Erythroblast (primary cell): ENCODE data around the gene WNT5A.

Experiments used
- DNase-seq, 2 experiments: peaks; one replicate each; lab custom pipeline; 2025; lab: John Stamatoyannopoulos, UW
- GATA1 ChIP-seq: IDR thresholded peaks from 2 replicates; pipeline ENCODE4 v1.6.1; 2011; ENCODE audit warnings: low read depth, mild to moderate bottlenecking, control low read depth, low read length, moderate library complexity
- POLR2A ChIP-seq: IDR thresholded peaks from 2 replicates; pipeline ENCODE4 v1.6.1; 2011; ENCODE audit warnings: mild to moderate bottlenecking, low read length

The WNT5A gene

DNA sequence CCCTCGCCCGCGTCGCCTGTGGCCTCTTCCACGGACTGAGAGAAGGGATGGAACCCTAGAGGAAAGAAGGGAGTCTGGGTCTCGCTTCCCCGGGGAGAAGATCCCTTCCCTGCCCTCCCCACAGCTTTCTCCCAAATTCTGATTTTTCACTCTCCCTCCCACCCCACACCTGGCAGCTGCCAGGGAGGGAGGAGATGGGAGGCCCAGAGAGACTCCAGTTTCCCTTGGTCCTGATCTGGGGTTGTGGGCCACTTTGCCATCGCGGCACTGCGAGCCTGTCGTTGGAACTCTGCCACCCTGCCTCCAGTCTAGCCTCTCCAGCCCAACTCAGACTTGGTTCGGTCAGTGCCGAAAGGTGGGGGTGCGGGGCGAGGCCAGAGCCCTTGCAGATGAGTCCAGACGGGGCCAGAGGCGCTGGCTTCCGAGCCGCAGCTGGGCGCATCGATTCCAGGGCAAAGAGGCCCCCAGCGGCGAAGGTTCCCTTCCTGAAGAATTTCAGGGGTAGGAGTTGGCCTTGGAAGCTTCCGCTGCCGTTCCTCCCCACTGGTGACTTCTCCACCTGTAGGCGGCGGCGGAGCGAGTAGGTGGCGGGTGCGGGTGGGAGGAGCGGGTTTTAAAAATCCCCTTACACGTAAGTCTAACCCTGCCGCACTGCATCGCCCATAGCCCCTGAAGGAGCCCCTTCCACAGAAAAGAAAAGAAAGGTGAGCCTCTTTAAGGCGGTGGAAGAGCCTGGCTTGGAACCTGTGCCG, 5.2 kb downstream of the WNT5A start:
- no peak for DNase-seq
- TF ChIP-seq POLR2A = no peak
- TF ChIP-seq GATA1 = no peak

DNA sequence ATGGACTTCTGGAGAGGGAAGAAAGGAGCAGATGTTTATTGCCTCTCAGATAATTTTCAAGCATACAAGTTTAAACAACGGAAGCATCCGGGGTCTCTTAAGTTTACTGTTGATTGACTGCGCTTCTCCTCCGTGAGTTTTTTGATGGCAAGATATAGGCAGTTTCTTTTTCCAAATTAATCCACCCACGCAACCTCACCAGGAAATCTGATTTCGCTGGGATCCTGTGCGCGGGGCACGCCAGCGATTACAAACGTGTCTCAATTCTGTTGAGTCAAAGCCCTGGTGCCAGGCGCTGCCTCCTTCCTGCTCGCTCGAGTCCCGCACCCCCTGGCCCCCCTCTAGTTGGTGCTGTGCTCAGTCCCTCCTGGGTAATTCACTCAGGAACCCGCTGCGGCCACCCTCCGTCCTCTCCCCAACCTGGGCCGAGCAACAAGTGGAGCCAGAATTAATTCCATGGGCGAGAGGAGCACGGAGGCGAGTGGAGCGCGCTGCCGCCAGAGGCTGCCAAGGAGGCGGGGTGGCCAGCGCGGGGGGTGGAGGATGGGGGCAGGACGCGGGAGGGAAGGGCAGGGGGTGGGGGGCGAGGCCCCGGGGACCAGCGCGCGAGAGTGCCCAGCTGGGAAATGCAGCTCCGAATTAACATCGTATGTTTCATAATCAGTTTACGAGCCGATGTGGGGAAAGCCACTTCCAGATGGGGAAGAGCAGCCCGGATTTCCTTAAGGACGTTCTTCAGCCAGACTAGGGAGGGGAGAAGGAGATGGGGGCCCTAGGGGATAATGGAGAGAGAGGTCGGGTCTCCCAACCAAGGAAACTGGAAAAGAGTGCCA, 6.0 kb downstream of the WNT5A start:
- no peak for DNase-seq

DNA sequence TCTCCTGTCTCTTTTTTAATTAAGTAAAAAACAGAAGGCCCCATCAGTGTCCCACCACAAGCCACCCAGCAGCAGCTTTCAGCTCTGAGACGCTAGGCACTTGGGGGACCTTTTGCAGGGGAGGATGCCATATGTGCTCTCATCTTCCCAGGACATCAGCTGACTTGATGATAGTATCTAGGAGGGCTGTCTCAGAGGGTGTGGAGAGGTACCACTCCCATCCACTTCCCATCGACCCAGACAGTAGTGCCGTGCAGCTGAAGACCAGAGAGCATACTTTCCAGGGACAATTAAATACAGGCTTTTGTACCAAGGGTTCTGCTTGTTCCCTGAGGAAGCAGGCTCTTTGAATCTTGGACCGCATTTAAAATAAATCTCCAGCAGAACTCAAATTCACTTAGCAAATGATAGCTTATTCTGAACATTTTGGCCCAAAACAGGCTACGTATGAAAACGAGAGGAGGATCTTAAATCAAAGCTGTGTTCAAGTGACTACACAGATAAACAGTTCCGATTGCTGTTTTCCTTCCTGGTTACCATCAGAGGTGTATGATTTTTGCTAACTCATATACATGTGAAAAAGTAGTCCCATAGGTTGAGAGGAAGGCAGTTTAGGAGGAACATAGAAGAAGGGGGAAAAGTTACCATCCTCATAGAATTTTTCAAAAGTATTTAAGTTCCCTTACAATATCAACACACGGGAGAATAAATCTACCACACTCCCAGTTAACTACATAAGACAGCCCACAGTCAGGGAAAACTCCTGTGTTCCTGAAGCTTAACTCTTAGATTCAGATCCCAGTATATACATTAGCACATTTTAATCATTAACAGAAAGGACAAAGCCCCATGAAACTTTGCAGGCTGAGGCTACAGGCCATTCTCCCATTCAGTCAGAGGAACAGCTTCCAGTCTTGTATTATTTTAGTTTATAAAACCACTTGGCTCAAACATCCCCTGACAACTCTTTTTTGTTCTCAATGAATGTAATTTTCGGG, 9.5 kb downstream of the WNT5A start:
- DNase-seq = no peak
- TF ChIP-seq POLR2A (no peak), GATA1 (no peak)

More for the DNA sequence above, 6.0 kb downstream of the WNT5A start:
- TF ChIP-seq GATA1 (no peak), POLR2A (no peak)

DNA sequence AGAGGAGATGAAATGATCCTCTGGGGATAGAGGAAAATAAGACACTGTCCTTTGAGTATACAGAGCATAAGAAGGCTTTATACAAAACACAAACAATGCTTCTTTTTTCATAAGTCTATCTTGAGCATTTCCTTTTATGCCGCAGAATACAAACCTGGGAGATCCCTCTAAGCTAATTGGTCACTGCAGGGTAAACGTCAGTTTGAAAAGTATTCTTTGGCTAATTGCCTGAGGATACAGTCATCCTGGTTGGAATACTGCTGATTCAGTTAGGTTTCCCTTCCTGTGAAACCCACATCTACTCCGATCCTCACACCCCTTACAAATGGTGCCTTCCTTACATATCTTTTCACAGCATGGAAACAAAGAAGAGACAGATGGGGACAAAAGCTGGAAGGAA, 10.6 kb downstream of the WNT5A start:
- no peak for TF ChIP-seq GATA1
- TF ChIP-seq POLR2A = no peak

DNA sequence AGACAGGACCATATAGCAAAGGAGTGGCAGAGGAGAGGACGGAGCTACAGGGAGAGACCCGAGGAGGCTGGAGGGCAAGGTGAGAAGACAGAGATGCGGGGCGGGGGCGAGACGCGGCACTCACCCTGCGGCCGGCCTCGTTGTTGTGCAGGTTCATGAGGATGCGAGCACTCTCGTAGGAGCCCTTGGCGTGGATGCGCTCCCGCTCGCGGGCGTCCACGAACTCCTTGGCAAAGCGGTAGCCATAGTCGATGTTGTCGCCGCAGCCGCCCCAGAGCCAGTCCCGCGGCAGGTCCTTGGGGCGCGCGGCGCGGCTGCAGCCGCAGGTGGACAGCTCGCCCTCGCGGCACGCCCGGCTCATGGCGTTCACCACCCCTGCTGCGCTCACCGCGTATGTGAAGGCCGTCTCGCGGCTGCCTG, 12.9 kb downstream of the WNT5A start:
- DNase-seq = no peak
- no peak for TF ChIP-seq POLR2A
- no peak for TF ChIP-seq GATA1

More for the DNA sequence above, 10.6 kb downstream of the WNT5A start:
- DNase-seq = no peak

DNA sequence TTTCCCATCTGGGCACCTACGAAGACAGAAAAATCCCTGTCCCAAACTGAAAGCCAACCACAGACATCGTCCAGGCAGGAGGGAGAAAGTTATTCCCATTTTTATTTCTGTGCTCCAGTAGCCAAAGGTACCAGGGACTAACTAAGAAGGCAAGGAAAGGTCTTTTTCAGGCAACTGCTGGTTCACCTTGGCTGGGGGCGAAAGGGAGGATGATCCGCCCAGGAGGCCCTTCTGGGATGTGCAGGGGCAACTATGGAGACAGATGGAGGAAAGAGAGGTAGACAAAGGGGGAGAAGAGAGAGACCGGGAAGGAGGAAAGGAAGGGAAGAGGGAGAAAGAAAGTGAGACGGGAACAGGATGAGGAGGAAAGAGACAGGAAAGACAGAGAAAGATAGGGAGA, 13.3 kb downstream of the WNT5A start:
- no peak for DNase-seq
- TF ChIP-seq POLR2A (no peak), GATA1 (no peak)

DNA sequence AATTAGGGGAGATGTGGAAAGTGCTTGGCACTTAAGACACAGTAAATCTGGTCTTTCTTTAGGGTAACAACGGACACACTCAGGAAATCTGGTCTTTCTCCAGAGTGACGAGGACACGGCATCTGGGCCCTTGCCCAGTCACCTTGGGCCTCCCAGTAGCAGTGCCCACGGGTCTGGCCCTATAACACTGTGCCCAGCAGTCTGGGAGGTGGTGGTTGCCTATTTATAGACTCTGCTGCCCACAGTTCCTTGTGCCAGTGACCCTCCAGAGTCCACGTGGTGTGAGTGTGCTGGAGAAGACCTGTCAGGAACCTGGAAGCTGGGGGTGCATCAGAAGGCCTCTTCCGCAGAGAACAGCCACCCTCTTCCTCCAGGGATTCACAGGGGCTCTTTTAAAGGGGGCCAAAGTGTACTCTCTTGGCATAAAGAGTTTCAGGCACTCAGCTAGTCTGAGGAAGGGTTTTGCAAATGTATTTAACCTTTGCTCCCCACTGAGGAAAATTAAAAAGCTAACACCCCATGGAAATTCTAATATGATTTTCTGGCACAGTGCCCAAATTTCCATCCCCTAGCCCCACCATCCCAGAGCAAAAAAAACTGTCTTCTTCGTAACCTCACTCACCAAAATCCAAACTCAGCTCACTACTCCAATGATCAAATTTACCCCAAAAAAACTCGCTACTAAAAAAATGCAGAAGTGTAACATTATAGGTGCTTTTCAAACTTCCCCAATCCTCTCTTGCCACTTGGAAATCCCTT, 15.4 kb downstream of the WNT5A start:
- TF ChIP-seq GATA1 (no peak), POLR2A (no peak)
- DNase-seq = no peak

DNA sequence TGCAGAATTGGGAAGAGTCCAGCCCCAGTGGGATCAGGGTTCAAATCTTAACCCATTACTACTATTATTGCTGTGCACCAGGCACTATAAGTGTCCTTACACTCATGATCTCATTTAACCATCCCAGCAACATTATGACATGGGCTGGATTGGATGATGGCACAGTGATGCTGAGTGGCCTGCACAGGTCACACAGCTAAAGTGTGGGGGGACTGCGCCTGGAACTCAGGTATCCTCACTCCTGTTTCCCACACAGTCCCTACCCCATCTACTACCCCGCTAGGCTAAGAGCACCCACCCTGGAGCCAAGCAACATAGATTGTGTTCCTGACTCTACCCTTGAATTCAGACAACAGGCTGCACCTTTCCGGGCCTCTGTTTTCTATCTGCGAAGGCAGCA, 16.0 kb downstream of the WNT5A start:
- TF ChIP-seq POLR2A = no peak
- TF ChIP-seq GATA1 = no peak
- DNase-seq = no peak

DNA sequence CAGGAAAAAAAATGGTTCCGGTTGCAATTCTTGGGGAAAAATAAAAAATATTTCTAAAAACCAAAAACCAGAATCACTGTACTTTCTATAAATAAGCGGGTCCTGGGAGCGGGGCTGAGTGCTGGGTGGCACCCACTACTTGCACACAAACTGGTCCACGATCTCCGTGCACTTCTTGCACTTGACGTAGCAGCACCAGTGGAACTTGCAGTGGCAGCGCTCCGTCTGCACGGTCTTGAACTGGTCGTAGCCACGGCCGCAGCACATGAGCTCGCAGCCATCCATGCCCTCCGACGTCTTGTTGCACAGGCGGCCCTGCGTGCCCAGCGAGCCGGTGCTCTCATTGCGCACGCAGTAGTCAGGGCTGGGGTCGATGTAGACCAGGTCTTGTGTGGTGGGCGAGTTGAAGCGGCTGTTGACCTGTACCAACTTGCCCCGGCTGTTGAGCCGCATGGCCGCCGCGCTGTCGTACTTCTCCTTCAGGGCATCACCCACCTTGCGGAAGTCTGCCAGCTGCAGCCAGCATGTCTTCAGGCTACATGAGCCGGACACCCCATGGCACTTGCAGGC, 17.1 kb downstream of the WNT5A start:
- no peak for DNase-seq
- TF ChIP-seq GATA1 (no peak), POLR2A (no peak)

DNA sequence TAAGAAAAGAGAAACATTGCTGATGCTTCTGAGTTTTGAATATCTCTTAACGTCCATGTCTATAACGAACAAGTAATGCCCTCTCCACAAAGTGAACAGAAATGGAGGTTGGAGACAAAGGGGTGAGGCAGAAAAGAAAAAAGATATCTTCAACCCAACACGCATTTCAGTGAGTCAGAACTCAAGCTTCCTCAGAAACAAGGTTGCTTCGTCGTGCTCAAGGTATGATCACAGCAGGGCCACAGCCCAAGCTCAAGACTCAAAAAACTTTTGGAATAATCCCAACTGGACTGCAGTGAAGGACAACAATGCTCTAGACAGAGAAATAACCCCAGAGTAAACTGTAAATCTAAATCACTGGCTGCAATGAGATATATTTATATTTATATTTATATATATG, 18.9 kb downstream of the WNT5A start:
- no peak for DNase-seq
- no peak for TF ChIP-seq GATA1
- no peak for TF ChIP-seq POLR2A

DNA sequence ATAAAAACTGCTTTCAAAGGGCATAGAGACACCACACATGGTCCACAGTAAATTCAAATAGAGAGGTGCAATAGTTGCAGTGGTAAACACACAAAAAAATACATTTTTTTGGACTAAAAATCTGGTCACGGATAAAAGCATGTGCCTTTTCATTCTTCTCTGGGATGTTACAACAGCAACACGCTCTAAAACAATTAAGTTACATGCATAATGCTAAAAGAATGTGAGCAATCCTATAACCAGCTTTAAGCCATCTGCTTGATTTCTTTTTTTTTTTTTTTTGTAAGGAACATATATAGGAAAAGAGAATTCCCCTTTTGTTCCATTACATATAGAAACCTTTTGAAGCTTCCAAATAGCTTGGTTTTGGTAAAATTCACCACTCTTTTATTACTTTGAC, 20.0 kb downstream of the WNT5A start:
- no peak for DNase-seq

DNA sequence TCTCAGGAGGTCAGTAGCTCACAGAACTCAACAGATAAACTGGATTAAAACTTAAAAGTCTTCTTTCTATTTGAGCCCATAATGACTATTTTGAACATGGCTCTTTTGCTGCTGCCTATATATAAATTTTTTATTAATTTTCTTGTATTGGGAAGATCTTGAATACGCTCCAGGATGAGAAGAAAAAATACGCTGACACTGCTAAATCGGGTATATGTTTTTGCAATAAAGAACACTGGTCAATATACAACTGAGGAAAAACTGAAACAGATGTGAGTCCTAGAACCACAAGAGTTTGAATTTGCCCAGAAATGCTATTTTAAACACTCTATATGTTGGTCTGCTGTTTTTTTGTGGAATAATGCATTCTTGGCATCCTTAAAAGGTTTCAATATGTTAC, 20.6 kb downstream of the WNT5A start:
- DNase-seq = no peak
- TF ChIP-seq GATA1 (no peak), POLR2A (no peak)

More for the DNA sequence above, 20.0 kb downstream of the WNT5A start:
- no peak for TF ChIP-seq POLR2A
- TF ChIP-seq GATA1 = no peak
